Gastrocnemius medialis (tissue), 4 donors: ENCODE measurements around the gene HSD17B7. TPM values are rescaled to one million over a fixed set of nuclear protein-coding genes. Genes with fewer than 3 reads are reported as not detected.

Experiments used
- ATAC-seq, 2 donors: fragments of 150-250 bp; one replicate each; pipeline ENCODE4 v1.9.1; 2016
- DNase-seq, 2 donors: peaks; one replicate each; pipeline ENCODE4 v3.0.0-alpha.2; 2019
- H3K27ac ChIP-seq, 4 donors: fragments of 200-600 bp; sonication (generic); 1 replicate in 1 of 4; 2 replicates in 3 of 4; pipeline ENCODE4 v1.5.1; 2016 to 2018; ENCODE audit warnings: mild to moderate bottlenecking in 2 of 4, moderate library complexity in 1 of 4
- H3K27me3 ChIP-seq, 3 donors: fragments of 200-600 bp; sonication (generic) in 2 of 3; 1 replicate in 1 of 3; 2 replicates in 2 of 3; pipeline versions ENCODE4 v1.5.1 to v1.6.0; 2016 to 2019; ENCODE audit warnings: mild to moderate bottlenecking in 1 of 3, moderate library complexity in 1 of 3
- H3K36me3 ChIP-seq, 2 donors: fragments of 200-600 bp; sonication (generic) in 1 of 2; one replicate each; pipeline ENCODE4 v1.5.1; 2017 to 2018
- H3K4me1 ChIP-seq, 2 donors: fragments of 200-600 bp; sonication (generic) in 1 of 2; one replicate each; pipeline ENCODE4 v1.5.1; 2016 to 2017; ENCODE audit warnings: mild to moderate bottlenecking in 2 of 2
- H3K4me3 ChIP-seq, 4 donors: fragments of 200-600 bp; sonication (generic) in 3 of 4; 1 replicate in 1 of 4; 2 replicates in 3 of 4; pipeline ENCODE4 v1.5.1; 2016 to 2019; ENCODE audit warnings: mild to moderate bottlenecking in 2 of 4
- H3K9me3 ChIP-seq, 3 donors: fragments of 200-600 bp; sonication (generic) in 2 of 3; 1 replicate in 1 of 3; 2 replicates in 2 of 3; pipeline ENCODE4 v1.5.1; 2016 to 2019
- POLR2A ChIP-seq, 2 donors: fragments of 450-650 bp; IDR thresholded peaks; one replicate each; pipeline ENCODE4 v1.6.1; 2017; ENCODE audit warnings: antibody characterized with exemption in 2 of 2, mild to moderate bottlenecking in 2 of 2, moderate library complexity in 2 of 2
- in situ Hi-C, 4 donors: fragments of 200-750 bp; cut with MboI; loops; one replicate each; pipeline versions ENCODE4 v1.15.0 to v1.8.0; 2017; ENCODE audit warnings: low sequenced_read_pairs in 4 of 4
- intact Hi-C: fragments of 100-400 bp; cut with DNase I; formaldehyde crosslinking; loops from one replicate; pipeline ENCODE4 v1.15.1; 2023; ENCODE audit warnings: low total_unique reads
- total RNA-seq, 4 donors: library from RNA; depleted of rRNA; stranded (reverse); fragments of >200 nt; gene quantifications; one replicate each; pipeline versions ENCODE4 v1.1.0 to v1.2.3, GENCODE V29; 2016
- TF ChIP-seq, protein P1 (sequence below), 5 experiments: fragments of 450-650 bp in 3 of 5; fragments of 200-600 bp in 2 of 5; sonication (generic) in 2 of 5; IDR thresholded peaks in 4 of 5; conservative IDR thresholded peaks in 1 of 5; 1 replicate in 4 of 5; 2 replicates in 1 of 5; pipeline ENCODE4 v1.5.1; 2016 to 2019; ENCODE audit warnings: antibody characterized with exemption in 5 of 5, mild to moderate bottlenecking in 3 of 5, moderate library complexity in 3 of 5

HSD17B7 gene
- total RNA-seq, 4 donors from 2014 or later: 0.87 to 3.3 (median 2.4) TPM

DNA sequence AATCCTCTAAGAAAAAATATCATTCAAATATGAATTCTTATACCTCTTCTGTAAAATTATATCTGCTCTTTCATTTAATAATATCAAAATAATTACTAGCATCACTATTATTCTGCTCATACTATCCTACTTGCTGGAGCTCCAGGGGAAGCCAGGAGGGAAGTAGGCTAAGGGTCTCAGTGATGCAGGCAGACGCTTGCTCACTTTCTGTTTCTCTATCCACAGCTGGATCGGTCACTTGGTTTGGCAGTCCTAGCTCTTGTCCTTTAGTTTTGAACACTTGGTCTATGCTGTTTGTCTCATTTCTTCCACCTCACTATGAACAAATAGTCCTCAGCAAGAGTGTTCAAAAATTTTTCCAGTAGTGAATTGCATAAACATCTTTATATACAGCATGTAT, 59.2 kb downstream of the HSD17B7 start:
- no peak for ATAC-seq
- in situ Hi-C loops: loop anchor here (5.0 to 25.0 kb wide), 4 partner anchors 325 to 465 kb away; partner anchors contain the start of gene NUF2 (in 2 of the 4)

DNA sequence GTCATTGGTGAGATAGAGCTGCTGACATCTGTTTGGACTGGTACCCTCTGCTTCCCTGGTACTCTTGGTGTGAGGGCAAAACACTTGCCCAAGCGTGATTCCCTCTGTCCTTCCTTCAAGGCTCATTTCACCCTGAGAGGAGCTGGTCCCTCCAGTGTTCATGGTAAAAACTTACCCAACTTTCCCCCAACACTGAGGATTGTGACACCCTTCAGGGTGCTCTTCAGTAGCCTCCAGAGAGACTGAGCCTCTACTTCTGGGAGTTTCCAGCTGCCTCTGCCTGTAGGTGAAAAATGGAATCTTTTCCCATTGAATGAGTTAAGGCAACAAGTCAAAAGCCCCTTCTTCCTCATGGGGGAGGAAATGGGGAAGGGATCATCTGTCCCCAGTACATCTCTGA, 60.8 kb downstream of the HSD17B7 start:
- no peak overlapping the region for H3K27ac ChIP-seq
- ATAC-seq (no peak), DNase-seq (no peak)
- no peaks in the 10 kb centered on the region for H3K36me3 ChIP-seq
- H3K4me3 ChIP-seq: no peak overlapping the region
- H3K4me1 ChIP-seq: no peaks in the 10 kb centered on the region
- no peaks in the 10 kb centered on the region for H3K9me3 ChIP-seq
- in situ Hi-C loops (loop anchor here in 2 of 4 donors (10.0 to 25.0 kb wide), 2 partner anchors 323 to 461 kb away; partner anchors contain the start of gene NUF2 (in 2 of the 2)), intact Hi-C loops (no loop called here)
- no peak for TF ChIP-seq POLR2A (IDR thresholded peaks at IDR 0.05)
- TF ChIP-seq, protein P1, sequence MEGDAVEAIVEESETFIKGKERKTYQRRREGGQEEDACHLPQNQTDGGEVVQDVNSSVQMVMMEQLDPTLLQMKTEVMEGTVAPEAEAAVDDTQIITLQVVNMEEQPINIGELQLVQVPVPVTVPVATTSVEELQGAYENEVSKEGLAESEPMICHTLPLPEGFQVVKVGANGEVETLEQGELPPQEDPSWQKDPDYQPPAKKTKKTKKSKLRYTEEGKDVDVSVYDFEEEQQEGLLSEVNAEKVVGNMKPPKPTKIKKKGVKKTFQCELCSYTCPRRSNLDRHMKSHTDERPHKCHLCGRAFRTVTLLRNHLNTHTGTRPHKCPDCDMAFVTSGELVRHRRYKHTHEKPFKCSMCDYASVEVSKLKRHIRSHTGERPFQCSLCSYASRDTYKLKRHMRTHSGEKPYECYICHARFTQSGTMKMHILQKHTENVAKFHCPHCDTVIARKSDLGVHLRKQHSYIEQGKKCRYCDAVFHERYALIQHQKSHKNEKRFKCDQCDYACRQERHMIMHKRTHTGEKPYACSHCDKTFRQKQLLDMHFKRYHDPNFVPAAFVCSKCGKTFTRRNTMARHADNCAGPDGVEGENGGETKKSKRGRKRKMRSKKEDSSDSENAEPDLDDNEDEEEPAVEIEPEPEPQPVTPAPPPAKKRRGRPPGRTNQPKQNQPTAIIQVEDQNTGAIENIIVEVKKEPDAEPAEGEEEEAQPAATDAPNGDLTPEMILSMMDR (IDR thresholded peaks at IDR 0.05 in 4 of 5, conservative IDR thresholded peaks at IDR 0.05 in 1 of 5): no peak
- H3K27me3 ChIP-seq: no peaks in the 10 kb centered on the region

More for the DNA sequence above, 59.2 kb downstream of the HSD17B7 start:
- Histone ChIP-seq H3K27me3 (no peaks in the 10 kb centered on the region), H3K9me3 (no peaks in the 10 kb centered on the region), H3K27ac (no peak overlapping the region), H3K4me1 (no peaks in the 10 kb centered on the region), H3K4me3 (no peak overlapping the region), H3K36me3 (no peaks in the 10 kb centered on the region)
- TF ChIP-seq, protein P1 (IDR thresholded peaks at IDR 0.05 in 4 of 5, conservative IDR thresholded peaks at IDR 0.05 in 1 of 5): no peak
- TF ChIP-seq POLR2A (IDR thresholded peaks at IDR 0.05): no peak
- intact Hi-C loops: no loop called here
- DNase-seq: no peak

DNA sequence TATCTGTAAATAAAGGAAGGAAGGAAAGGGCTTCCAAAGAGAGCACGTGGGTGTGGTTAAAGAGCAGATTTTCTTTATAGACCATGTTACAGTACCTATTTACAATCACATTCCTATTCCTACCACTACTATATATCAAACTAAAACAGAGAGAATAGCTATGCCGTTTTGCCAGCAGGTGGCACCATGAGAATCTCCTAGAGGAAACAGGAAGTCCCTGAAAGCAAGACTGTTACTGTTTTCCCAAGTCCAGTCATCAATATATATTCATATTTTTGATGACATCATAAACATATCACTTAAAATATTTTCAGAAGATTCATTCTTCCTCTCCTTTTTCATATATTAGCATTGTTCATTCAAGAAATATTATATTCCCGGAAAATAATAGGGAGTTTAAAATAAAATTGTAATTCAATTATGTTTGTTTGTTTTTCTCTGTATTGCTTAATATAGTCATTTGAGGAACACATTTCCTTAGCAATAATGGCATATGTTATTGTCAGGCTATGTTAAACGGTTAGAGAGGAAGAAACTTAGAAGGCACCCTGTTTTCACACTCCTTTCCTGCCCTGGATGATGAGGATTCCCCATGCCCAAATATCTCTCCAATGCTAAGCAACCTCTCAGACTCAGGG, 63.9 kb downstream of the HSD17B7 start:
- intact Hi-C loops (loop anchor here (2.0 kb wide), 1 partner anchor 462 kb away; no protein-coding TSS in a partner anchor), in situ Hi-C loops (loop anchor here in 2 of 4 donors (10.0 to 25.0 kb wide), 2 partner anchors 320 to 458 kb away; partner anchors contain the start of gene NUF2 (in 2 of the 2))
- H3K27ac ChIP-seq: no peak overlapping the region
- H3K9me3 ChIP-seq: no peaks in the 10 kb centered on the region
- no peaks in the 10 kb centered on the region for H3K36me3 ChIP-seq
- no peak overlapping the region for H3K4me3 ChIP-seq
- TF ChIP-seq POLR2A (IDR thresholded peaks at IDR 0.05): no peak
- TF ChIP-seq, protein P1 (IDR thresholded peaks at IDR 0.05 in 4 of 5, conservative IDR thresholded peaks at IDR 0.05 in 1 of 5): peak in 3 of 5 experiments; percentile 36 to 66 (median 56)
- ATAC-seq: no peak
- DNase-seq: peak; percentile 11 to 14
- H3K4me1 ChIP-seq: no peaks in the 10 kb centered on the region
- H3K27me3 ChIP-seq: no peaks in the 10 kb centered on the region

DNA sequence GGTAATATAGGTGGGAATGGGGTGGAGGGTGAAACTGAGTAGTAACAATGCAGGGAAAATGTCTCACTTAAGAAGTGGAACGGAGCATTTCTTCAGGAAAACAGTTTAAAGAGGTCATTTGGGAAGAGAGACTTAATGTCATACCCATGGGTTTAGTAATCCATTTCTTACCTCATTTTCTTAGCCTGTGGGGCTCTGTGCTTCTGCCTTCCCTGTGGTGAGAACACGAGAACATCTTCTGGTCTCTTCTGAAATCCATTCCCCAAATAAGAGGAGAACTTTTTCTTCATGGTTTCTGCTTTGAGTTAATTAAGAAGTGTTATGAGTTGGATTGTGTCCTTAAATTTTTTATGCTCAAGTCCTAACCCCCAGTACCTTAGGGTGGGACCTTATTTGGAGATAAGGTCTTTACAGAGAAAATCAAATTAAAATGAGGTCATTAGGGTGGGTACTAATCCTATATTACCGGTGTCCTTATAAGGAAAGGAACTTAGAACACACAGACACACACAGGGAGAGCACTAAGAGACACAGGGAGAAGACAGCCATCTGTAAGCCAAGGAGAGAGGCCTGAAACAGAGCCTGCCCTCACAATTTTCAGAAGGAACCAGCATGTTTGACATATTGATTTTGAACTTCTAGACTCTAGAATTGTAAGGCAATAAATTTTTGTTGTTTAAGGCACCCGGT, 65.1 kb downstream of the HSD17B7 start:
- TF ChIP-seq, protein P1 (IDR thresholded peaks at IDR 0.05 in 4 of 5, conservative IDR thresholded peaks at IDR 0.05 in 1 of 5): no peak
- no peak for TF ChIP-seq POLR2A (IDR thresholded peaks at IDR 0.05)
- H3K4me1 ChIP-seq: no peaks in the 10 kb centered on the region
- intact Hi-C loops: loop anchor here (2.0 kb wide), 1 partner anchor 461 kb away; no protein-coding TSS in a partner anchor
- no peaks in the 10 kb centered on the region for H3K9me3 ChIP-seq
- H3K4me3 ChIP-seq: no peak overlapping the region
- no peaks in the 10 kb centered on the region for H3K27me3 ChIP-seq
- no peak for DNase-seq
- in situ Hi-C loops: loop anchor here in 2 of 4 donors (10.0 to 25.0 kb wide), 2 partner anchors 319 to 457 kb away; partner anchors contain the start of gene NUF2 (in 2 of the 2)
- ATAC-seq: no peak
- H3K27ac ChIP-seq: no peak overlapping the region
- H3K36me3 ChIP-seq: no peaks in the 10 kb centered on the region
